ENCODE measurements around the gene MAP4K2.

DNA sequence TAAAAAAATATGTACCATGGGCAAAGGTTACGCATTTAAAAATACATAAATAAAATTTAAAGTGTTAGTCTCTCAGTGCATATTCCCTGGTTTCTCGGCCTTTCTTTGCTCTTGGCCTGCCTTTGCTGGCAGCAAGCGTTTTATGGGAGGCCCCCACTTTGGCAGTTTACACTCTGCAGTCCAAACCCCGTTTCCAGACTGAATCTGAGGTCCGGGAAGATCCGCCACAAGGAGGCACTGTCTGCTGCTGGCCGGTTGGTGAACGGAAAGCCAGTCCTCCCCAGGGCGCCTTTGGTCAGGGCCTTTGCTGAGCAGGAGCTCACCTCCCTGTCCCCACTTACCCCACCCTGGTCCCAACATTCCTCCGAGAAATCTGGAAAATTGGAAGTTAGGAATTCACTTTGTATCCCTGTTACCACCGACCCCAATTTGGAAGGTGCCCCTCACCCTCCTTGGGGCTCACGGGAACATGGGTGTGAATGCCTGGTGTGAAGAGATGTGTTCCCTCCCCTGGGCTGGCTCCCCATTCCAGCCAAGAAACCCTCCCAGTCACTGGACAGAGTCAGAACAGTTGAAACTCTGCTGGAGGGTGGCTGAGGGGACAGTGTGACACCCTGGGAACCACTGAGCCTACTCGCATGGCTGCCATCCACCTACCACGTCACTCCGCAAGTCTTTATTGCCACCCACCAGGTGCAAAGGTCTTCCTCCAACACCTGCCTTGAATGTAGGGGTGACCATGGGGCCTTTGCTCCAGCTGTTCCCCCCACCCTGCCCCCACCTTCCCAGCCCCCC is 15.3 kb downstream of the MAP4K2 start:
- TF ChIP-seq, protein P1, sequence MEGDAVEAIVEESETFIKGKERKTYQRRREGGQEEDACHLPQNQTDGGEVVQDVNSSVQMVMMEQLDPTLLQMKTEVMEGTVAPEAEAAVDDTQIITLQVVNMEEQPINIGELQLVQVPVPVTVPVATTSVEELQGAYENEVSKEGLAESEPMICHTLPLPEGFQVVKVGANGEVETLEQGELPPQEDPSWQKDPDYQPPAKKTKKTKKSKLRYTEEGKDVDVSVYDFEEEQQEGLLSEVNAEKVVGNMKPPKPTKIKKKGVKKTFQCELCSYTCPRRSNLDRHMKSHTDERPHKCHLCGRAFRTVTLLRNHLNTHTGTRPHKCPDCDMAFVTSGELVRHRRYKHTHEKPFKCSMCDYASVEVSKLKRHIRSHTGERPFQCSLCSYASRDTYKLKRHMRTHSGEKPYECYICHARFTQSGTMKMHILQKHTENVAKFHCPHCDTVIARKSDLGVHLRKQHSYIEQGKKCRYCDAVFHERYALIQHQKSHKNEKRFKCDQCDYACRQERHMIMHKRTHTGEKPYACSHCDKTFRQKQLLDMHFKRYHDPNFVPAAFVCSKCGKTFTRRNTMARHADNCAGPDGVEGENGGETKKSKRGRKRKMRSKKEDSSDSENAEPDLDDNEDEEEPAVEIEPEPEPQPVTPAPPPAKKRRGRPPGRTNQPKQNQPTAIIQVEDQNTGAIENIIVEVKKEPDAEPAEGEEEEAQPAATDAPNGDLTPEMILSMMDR (IDR thresholded peaks at IDR 0.05) = peak; percentile 68 to 82 (median 74)
- TF ChIP-seq POLR2A (IDR thresholded peaks at IDR 0.05) = no peak
